LNCAP (cell line): ENCODE measurements around the gene AGRP.

ENCODE experiments used
- CTCF ChIP-seq: fragments of 450-650 bp; IDR thresholded peaks from 2 replicates; pipeline ENCODE4 v1.5.1; 2017; ENCODE audit warnings: mild to moderate bottlenecking

Gene AGRP

GRCh38 chr16:67483150-67483549, at the start of gene AGRP:
TSS of gene AGRP (minus strand) at chr16:67483547. CDS start at chr16:67483398, 149 bp downstream.
- no peak for TF ChIP-seq CTCF

- no peak for TF ChIP-seq CTCF
Measured at GRCh38 chr16:67531247-67531646, 47.9 kb upstream of the AGRP start.

- TF ChIP-seq CTCF: no peak
Measured at GRCh38 chr16:67530013-67530939, 46.9 kb upstream of the AGRP start.

GRCh38 chr16:67529582-67530012, 46.2 kb upstream of the AGRP start:
- TF ChIP-seq CTCF: no peak

GRCh38 chr16:67528870-67529581, 45.7 kb upstream of the AGRP start:
- no peak for TF ChIP-seq CTCF

- no peak for TF ChIP-seq CTCF
Measured at GRCh38 chr16:67528222-67528869, 45.0 kb upstream of the AGRP start, which contains the start of gene RIPOR1. TSS of gene RIPOR1 (plus strand) at chr16:67528829. CDS start at chr16:67538447, 9,618 bp downstream.

GRCh38 chr16:67526149-67526791, 42.9 kb upstream of the AGRP start:
- no peak for TF ChIP-seq CTCF
